ENCODE results near the gene ZNF644. TPM values are rescaled to one million over a fixed set of nuclear protein-coding genes. Genes with fewer than 3 reads are reported as not detected.
A peak's percentile ranks its signal among the peaks of the same experiment; 100 is the strongest.
"Not testable (repeated sequence)": the region's sequence is repeated elsewhere in the genome, so short reads cannot be mapped to it uniquely, and the experiment has no call there.

The ZNF644 gene
- total RNA-seq, result 51.9 TPM
- long read RNA-seq, full-length matches to known transcripts, result 13 of 44 reads
- long read RNA-seq, partial matches to known transcripts, result 23 of 44 reads
- long read RNA-seq, other reads (novel, unspliced or antisense), result 8 of 44 reads

DNA sequence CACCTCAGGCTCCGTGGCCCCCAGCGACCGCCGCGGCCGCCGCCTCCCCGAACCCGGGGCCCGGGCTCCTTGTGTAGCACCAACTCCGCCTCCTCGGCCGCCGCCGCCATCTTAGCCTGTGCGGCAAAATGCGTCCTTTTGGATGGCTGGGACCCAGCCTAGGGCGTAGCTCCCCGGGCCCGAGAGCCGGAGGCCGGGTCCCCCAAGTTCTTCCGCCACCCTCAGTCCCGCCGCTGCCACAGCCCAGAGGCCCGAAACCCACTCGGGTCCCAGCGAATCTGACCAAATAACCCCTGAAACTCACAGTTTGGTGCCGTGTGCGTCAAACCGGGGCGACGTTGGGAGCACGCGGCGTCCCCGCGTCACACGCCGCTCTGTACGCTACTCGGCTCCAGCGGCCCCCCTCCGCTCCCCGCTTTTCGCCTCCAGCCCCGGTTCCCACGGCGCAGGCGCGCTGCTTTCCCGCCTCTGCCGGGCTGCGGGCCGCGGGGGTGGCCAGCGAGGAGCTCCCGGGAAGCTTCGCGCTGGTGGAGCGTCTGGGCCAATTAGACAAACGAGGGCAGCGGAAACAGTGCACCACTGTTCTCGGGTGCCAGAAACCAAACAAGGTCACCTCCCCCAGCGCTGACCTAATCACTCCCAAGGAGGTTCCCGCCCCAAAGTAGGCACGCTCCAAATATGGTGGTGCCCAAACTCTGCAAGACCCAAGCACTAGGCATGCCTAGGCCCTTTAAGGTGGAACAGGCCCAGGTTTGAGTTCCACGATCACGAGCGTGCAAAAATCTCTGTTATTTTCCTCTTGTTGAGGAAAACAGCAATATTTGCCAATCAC is at the start of gene ZNF644:
ZNF644 (minus strand) TSS at position 350 of the 832 bp plus-strand sequence. CDS start 39,682 bp downstream, outside the sequence.
- Histone ChIP-seq H3K36me3 (no peaks in the 10 kb centered on the region), H3K27ac (peak within 1 kb of the TSS; percentile 100), H3K27me3 (no peaks in the 10 kb centered on the region), H3K4me3 (peak within 1 kb of the TSS; percentile 85), H3K9me3 (no peaks in the 10 kb centered on the region), H3K4me1 (peaks cover 44% of the 10 kb centered on the region)
- intact Hi-C loops (cut with DNase I), result no loop called here
- DNase-seq, result peak; percentile 97
- ATAC-seq, result peak; percentile 96
- TF ChIP-seq CTCF (IDR thresholded peaks at IDR 0.05), result no peak

DNA sequence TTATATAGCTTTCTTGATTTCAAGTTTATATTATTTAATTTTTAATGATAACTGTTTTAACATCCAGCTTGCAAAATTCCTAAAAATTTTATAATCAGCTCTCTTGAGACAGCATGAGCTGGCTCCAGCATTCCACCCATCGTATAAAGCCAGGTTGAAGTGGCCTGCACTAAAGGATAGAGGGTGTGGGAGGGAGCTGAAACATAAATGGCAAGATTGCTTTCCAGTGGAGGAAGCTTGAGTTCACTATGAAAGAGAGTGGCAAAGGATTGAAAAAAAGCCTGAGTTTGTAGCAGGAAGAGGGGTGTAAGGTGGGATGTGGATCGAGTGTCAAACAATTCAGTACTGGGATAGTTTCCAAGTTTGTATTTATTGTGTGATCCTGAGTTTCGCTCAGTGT is 48.5 kb upstream of the ZNF644 start:
- Histone ChIP-seq H3K27me3 (no peaks in the 10 kb centered on the region), H3K27ac (no peak overlapping the region), H3K4me1 (no peaks in the 10 kb centered on the region), H3K36me3 (no peaks in the 10 kb centered on the region), H3K9me3 (no peaks in the 10 kb centered on the region), H3K4me3 (no peak overlapping the region)
- no peak for DNase-seq
- peak; percentile 28 for ATAC-seq
- intact Hi-C loops (cut with DNase I), result no loop called here
- TF ChIP-seq CTCF (IDR thresholded peaks at IDR 0.05), result no peak

DNA sequence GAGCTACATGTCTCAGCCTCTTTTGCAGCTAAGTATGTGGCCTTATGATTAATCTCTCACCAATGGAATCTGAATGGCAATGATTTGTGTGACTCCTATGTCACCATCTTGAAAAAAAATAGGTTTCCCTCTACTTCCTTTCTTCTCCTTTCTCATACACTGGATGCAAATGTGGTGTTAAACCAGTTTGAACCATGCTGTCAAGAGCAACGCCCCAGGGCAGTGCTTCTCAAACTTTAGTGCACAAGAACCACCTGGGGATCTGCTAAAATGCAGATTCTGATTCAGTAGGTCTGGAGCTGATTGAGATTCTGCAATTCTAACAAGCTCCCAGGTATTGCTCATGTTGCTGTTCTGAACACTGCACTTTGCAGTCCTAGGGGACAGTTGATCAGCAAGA is 44.7 kb upstream of the ZNF644 start:
- Histone ChIP-seq H3K27me3 (no peaks in the 10 kb centered on the region), H3K4me1 (no peaks in the 10 kb centered on the region), H3K9me3 (no peaks in the 10 kb centered on the region), H3K27ac (no peak overlapping the region), H3K4me3 (no peak overlapping the region), H3K36me3 (no peaks in the 10 kb centered on the region)
- ATAC-seq, result no peak
- intact Hi-C loops (cut with DNase I), result no loop called here
- DNase-seq, result no peak
- TF ChIP-seq CTCF (IDR thresholded peaks at IDR 0.05), result no peak

DNA sequence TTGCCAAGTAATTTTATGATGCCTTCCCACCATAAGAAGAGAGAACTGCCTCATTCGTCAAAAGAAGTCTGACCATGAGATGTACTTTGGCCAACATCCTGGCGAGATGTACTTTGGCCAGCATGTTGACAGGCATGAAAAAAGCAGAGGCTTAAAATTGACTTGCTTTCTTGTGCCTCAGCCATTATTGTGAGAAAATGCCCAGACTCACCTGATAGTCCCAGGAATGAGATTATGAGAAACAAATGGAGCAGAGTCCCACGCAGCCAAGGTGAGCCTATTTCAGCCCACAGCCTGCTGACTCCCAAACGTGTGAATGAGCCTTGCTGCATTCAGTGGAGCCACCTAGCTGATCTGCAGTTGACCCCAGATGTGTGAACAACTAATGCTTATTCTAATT is 43.5 kb upstream of the ZNF644 start:
- TF ChIP-seq CTCF (IDR thresholded peaks at IDR 0.05), result no peak
- Histone ChIP-seq H3K27ac (no peak overlapping the region), H3K4me3 (no peak overlapping the region), H3K4me1 (no peaks in the 10 kb centered on the region), H3K36me3 (no peaks in the 10 kb centered on the region), H3K9me3 (no peaks in the 10 kb centered on the region), H3K27me3 (no peaks in the 10 kb centered on the region)
- ATAC-seq (no peak), DNase-seq (no peak)
- intact Hi-C loops (cut with DNase I), result no loop called here

- DNase-seq; H3K9me3 ChIP-seq; ATAC-seq; H3K36me3 ChIP-seq; H3K4me1 ChIP-seq; H3K27me3 ChIP-seq; H3K4me3 ChIP-seq; intact Hi-C loops (cut with DNase I); H3K27ac ChIP-seq: not testable (repeated sequence)
Measured at GRCh38 chr1:91063403-91063802, 41.6 kb upstream of the ZNF644 start.

- no peak overlapping the region for H3K4me3 ChIP-seq
- DNase-seq (no peak), ATAC-seq (no peak)
- H3K9me3 ChIP-seq, result no peaks in the 10 kb centered on the region
- H3K4me1 ChIP-seq, result no peaks in the 10 kb centered on the region
- no peaks in the 10 kb centered on the region for H3K36me3 ChIP-seq
- no peak for TF ChIP-seq CTCF (IDR thresholded peaks at IDR 0.05)
- no peak overlapping the region for H3K27ac ChIP-seq
- no peaks in the 10 kb centered on the region for H3K27me3 ChIP-seq
- intact Hi-C loops (cut with DNase I), result no loop called here
Measured at GRCh38 chr1:91059157-91059556, 37.3 kb upstream of the ZNF644 start.
